HepG2 (cell line): ENCODE measurements around the gene SYNC. TPM values are rescaled to one million over a fixed set of nuclear protein-coding genes. Genes with fewer than 3 reads are reported as not detected.

Experiments used
- RNF219 ChIP-seq: sonication (generic); formaldehyde crosslinking; IDR thresholded peaks from 2 replicates; pipeline ENCODE4 v1.5.0; 2020; ENCODE audit warnings: mild to moderate bottlenecking, missing genetic modification reagents
- SAP130 ChIP-seq: IDR thresholded peaks from 2 replicates; pipeline ENCODE4 v1.6.1; 2016; ENCODE audit warnings: low read depth
- SIN3A ChIP-seq: IDR thresholded peaks from 2 replicates; pipeline ENCODE4 v1.6.1; 2011; ENCODE audit warnings: low read depth, mild to moderate bottlenecking, control low read depth, low read length, borderline replicate concordance
- SKI ChIP-seq: fragments of 450-650 bp; IDR thresholded peaks from one replicate; pipeline ENCODE4 v1.6.1; 2018; ENCODE audit warnings: mild to moderate bottlenecking; ENCODE audit not compliant: partially characterized antibody
- STAG1 ChIP-seq: sonication (generic); formaldehyde crosslinking; IDR thresholded peaks from 2 replicates; pipeline ENCODE4 v1.4.0; 2020; ENCODE audit warnings: missing genetic modification reagents
- TGIF2 ChIP-seq: IDR thresholded peaks from 2 replicates; pipeline ENCODE4 v1.6.1; 2016; ENCODE audit warnings: control low read depth, missing compliant biosample characterization
- ZFP36L2 ChIP-seq: sonication (generic); formaldehyde crosslinking; IDR thresholded peaks from 2 replicates; pipeline ENCODE4 v1.4.0; 2020; ENCODE audit warnings: missing genetic modification reagents
- ZFY ChIP-seq: sonication (generic); formaldehyde crosslinking; IDR thresholded peaks from 2 replicates; pipeline ENCODE4 v1.4.0; 2020; ENCODE audit warnings: missing genetic modification reagents
- polyA plus RNA-seq, 8 experiments: library from polyadenylated mRNA; depleted of rRNA in 3 of 8; stranded (reverse) in 7 of 8; unstranded in 1 of 8; fragments of >200 nt; fragmentation: Illumina TruSeq in 4 of 8; extraction: Trizol in 4 of 8; gene quantifications; 2 replicates each; pipeline versions ENCODE4 v1.2.1 to v1.2.3, GENCODE V29; 2011 to 2016; ENCODE audit warnings: low read depth in 4 of 8, missing spikeins in 1 of 8, mixed read lengths in 1 of 8; ENCODE audit not compliant: insufficient read depth in 1 of 8
- total RNA-seq, 5 experiments: library from RNA; depleted of rRNA; stranded (reverse); fragments of >200 nt; fragmentation: Illumina TruSeq; extraction: Trizol; gene quantifications; 2 replicates each; pipeline ENCODE4 v1.2.3, GENCODE V29; 2016; ENCODE audit warnings: low read depth in 1 of 5
- TF ChIP-seq, protein P1 (sequence below), 2 experiments: fragments of 450-650 bp in 1 of 2; sonication (generic) in 1 of 2; formaldehyde crosslinking in 1 of 2; IDR thresholded peaks; 2 replicates each; pipeline versions ENCODE4 v1.6.1 to v1.8.0; 2016 to 2022; ENCODE audit warnings: antibody characterized with exemption in 1 of 2, mild to moderate bottlenecking in 1 of 2, missing genetic modification reagents in 1 of 2
- TF ChIP-seq, protein P2 (sequence below): sonication (generic); formaldehyde crosslinking; IDR thresholded peaks from 2 replicates; pipeline ENCODE4 v1.5.0; 2020; ENCODE audit warnings: mild to moderate bottlenecking, missing genetic modification reagents, borderline replicate concordance

The SYNC gene
- total and polyA plus RNA-seq, 2 of the 13 experiments (the other 11 are each of a cell fraction or from before 2014, with no cell fraction given), result 2.4 to 5.4 TPM

GRCh38 chr1:32733582-32734321 lies 31.2 kb upstream of the SYNC start (continued):
- TF ChIP-seq, protein P1, sequence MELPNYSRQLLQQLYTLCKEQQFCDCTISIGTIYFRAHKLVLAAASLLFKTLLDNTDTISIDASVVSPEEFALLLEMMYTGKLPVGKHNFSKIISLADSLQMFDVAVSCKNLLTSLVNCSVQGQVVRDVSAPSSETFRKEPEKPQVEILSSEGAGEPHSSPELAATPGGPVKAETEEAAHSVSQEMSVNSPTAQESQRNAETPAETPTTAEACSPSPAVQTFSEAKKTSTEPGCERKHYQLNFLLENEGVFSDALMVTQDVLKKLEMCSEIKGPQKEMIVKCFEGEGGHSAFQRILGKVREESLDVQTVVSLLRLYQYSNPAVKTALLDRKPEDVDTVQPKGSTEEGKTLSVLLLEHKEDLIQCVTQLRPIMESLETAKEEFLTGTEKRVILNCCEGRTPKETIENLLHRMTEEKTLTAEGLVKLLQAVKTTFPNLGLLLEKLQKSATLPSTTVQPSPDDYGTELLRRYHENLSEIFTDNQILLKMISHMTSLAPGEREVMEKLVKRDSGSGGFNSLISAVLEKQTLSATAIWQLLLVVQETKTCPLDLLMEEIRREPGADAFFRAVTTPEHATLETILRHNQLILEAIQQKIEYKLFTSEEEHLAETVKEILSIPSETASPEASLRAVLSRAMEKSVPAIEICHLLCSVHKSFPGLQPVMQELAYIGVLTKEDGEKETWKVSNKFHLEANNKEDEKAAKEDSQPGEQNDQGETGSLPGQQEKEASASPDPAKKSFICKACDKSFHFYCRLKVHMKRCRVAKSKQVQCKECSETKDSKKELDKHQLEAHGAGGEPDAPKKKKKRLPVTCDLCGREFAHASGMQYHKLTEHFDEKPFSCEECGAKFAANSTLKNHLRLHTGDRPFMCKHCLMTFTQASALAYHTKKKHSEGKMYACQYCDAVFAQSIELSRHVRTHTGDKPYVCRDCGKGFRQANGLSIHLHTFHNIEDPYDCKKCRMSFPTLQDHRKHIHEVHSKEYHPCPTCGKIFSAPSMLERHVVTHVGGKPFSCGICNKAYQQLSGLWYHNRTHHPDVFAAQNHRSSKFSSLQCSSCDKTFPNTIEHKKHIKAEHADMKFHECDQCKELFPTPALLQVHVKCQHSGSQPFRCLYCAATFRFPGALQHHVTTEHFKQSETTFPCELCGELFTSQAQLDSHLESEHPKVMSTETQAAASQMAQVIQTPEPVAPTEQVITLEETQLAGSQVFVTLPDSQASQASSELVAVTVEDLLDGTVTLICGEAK (IDR thresholded peaks at IDR 0.05), result no peak
- TF ChIP-seq, protein P1 (CRISPR knock-in tag; IDR thresholded peaks at IDR 0.05), result no peak
- TF ChIP-seq SKI, result peak; percentile 50
- peak; percentile 95 for TF ChIP-seq SIN3A
- TF ChIP-seq ZFY (CRISPR knock-in tag), result no peak
- TF ChIP-seq SAP130 (CRISPR knock-in tag), result peak; percentile 95
- TF ChIP-seq RNF219 (CRISPR knock-in tag), result no peak
- TF ChIP-seq, protein P2, sequence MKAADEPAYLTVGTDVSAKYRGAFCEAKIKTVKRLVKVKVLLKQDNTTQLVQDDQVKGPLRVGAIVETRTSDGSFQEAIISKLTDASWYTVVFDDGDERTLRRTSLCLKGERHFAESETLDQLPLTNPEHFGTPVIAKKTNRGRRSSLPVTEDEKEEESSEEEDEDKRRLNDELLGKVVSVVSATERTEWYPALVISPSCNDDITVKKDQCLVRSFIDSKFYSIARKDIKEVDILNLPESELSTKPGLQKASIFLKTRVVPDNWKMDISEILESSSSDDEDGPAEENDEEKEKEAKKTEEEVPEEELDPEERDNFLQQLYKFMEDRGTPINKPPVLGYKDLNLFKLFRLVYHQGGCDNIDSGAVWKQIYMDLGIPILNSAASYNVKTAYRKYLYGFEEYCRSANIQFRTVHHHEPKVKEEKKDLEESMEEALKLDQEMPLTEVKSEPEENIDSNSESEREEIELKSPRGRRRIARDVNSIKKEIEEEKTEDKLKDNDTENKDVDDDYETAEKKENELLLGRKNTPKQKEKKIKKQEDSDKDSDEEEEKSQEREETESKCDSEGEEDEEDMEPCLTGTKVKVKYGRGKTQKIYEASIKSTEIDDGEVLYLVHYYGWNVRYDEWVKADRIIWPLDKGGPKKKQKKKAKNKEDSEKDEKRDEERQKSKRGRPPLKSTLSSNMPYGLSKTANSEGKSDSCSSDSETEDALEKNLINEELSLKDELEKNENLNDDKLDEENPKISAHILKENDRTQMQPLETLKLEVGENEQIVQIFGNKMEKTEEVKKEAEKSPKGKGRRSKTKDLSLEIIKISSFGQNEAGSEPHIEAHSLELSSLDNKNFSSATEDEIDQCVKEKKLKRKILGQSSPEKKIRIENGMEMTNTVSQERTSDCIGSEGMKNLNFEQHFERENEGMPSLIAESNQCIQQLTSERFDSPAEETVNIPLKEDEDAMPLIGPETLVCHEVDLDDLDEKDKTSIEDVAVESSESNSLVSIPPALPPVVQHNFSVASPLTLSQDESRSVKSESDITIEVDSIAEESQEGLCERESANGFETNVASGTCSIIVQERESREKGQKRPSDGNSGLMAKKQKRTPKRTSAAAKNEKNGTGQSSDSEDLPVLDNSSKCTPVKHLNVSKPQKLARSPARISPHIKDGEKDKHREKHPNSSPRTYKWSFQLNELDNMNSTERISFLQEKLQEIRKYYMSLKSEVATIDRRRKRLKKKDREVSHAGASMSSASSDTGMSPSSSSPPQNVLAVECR (CRISPR knock-in tag), result peak; percentile 67; the same call in 1 of the 2 replicates
- 0 out of 2 replicates have a peak, but pooled peaks have one; percentile 4 for TF ChIP-seq STAG1 (CRISPR knock-in tag)
- TF ChIP-seq ZFP36L2 (CRISPR knock-in tag), result no peak
- TF ChIP-seq TGIF2 (CRISPR knock-in tag), result peak; percentile 75; the same call in 1 of the 2 replicates
